ENCODE results near the gene SRGAP1. TPM values are rescaled to one million over a fixed set of nuclear protein-coding genes. Genes with fewer than 3 reads are reported as not detected.

Gene SRGAP1
- polyA plus RNA-seq, 1 donor from 2014 or later = not detected

DNA sequence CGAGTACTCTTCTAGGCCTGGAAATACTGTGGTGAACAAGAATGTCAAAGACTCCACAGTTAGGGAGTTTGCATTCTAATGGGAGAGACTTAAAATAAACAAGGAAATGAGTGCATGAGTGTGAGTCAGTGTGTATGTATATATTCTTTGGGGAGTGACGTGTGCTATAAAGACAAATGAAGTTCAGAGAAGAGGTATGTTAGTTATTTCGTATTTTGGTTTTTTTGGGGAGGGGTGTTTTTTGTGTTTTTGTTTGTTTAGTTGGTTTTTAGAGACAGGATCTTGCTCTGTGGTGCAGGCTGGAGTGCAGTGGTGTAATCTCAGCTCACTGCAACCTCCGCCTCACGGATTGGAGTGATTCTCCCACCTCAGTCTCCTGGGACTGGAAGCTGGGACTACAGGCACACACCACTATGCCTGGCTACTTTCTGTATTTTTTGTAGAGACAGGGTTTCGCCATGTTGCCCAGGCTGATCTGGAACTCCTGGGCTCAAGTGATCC, 74.3 kb downstream of the SRGAP1 start:
- Mint-ChIP-seq H3K9me3 (no peaks in the 10 kb centered on the region), H3K4me1 (peaks cover 0 to 5% (median 0%) of the 10 kb centered on the region in 3 donors), H3K4me3 (no peak overlapping the region), H3K27me3 (no peaks in the 10 kb centered on the region), H3K36me3 (no peaks in the 10 kb centered on the region), H3K27ac (no peak overlapping the region)

DNA sequence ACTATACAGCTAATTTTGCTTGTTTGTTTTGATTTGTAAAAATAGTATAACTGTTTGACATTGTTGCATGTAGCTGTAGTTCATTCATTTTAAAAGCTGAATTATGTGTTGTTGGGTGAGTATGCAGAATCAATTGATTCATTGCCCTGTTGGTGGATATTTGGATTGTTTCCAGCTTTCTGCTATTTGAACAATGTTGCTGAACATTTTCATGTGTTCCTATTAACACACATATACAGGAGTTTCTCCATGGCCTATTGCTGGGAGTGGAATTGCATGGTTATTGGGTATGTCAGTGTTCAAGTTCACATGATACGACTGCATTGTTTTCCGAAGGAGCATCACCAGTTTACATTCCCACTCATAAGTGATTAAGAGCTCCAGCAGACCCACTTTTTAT, 75.3 kb downstream of the SRGAP1 start:
- H3K27ac Mint-ChIP-seq = peak overlapping the region in 1 of 3 donors; percentile 20
- H3K4me1 Mint-ChIP-seq = peaks cover 0 to 5% (median 0%) of the 10 kb centered on the region in 3 donors
- H3K36me3 Mint-ChIP-seq = no peaks in the 10 kb centered on the region
- no peaks in the 10 kb centered on the region for H3K27me3 Mint-ChIP-seq
- H3K9me3 Mint-ChIP-seq = no peaks in the 10 kb centered on the region
- H3K4me3 Mint-ChIP-seq = no peak overlapping the region

DNA sequence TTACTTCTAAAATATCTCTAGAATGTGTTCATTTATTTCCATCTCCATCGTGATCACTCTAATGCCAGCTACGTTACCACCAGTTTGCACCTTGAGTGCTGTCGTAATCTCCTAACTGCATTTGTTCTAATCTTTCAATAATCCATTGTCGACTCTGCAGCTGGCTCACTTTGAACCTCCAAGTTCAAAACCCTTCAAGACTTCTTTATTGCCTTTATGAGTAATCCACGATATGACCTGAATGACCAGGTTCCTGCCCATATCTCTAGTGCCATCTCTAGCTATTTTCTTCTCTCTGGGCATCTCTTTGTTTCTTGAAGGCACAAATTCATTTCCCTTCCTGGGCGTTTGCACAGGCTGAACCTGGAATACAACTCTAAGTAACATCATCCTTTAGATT, 76.7 kb downstream of the SRGAP1 start:
- no peaks in the 10 kb centered on the region for H3K27me3 Mint-ChIP-seq
- H3K4me3 Mint-ChIP-seq = no peak overlapping the region
- no peaks in the 10 kb centered on the region for H3K9me3 Mint-ChIP-seq
- peaks cover 0 to 5% (median 0%) of the 10 kb centered on the region in 3 donors for H3K4me1 Mint-ChIP-seq
- H3K27ac Mint-ChIP-seq = no peak overlapping the region
- no peaks in the 10 kb centered on the region for H3K36me3 Mint-ChIP-seq

DNA sequence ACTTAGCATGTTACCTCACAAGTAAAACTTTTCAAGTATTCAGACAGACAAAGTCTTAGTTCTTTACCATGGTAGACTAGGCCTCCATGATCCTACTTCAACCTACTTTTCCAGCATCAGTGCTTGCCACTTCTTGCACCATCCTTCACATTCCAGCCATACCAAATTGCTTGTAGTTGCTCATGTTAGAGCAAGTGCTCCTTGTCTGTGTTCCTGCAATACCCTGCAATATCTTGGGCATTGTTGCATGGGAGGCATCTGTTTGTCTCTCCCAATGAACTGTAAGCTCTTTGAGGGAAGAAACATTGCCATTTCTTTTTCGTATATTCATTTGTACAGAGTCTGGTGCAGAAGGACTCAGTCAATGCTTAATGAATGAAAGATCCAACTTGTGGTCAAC, 78.0 kb downstream of the SRGAP1 start:
- H3K27ac Mint-ChIP-seq = no peak overlapping the region
- no peaks in the 10 kb centered on the region for H3K9me3 Mint-ChIP-seq
- no peak overlapping the region for H3K4me3 Mint-ChIP-seq
- peaks cover 0 to 5% (median 0%) of the 10 kb centered on the region in 3 donors for H3K4me1 Mint-ChIP-seq
- H3K27me3 Mint-ChIP-seq = no peaks in the 10 kb centered on the region
- no peaks in the 10 kb centered on the region for H3K36me3 Mint-ChIP-seq

DNA sequence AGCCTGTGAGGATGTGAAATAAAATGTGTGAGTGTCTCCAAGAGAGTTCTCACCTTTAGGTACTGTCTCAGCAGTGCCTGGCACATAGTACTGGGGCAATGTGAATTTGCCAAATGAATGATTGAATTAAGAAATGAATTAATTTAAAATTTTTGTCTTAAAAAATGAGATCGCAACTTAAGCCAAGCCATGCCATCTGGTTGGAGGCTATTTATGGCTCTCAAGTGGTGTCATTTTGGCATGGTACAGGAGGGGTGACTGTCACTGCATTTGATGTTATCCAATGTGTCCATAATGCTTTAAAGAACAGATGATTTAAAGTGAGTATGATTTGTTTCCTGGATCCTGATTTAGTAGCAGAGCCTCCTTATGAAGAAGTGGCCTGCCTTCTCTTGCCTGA, 80.3 kb downstream of the SRGAP1 start:
- peaks cover 5% of the 10 kb centered on the region for H3K27me3 Mint-ChIP-seq
- no peak overlapping the region for H3K27ac Mint-ChIP-seq
- H3K4me3 Mint-ChIP-seq = no peak overlapping the region
- no peaks in the 10 kb centered on the region for H3K36me3 Mint-ChIP-seq
- no peaks in the 10 kb centered on the region for H3K9me3 Mint-ChIP-seq
- H3K4me1 Mint-ChIP-seq = no peaks in the 10 kb centered on the region

DNA sequence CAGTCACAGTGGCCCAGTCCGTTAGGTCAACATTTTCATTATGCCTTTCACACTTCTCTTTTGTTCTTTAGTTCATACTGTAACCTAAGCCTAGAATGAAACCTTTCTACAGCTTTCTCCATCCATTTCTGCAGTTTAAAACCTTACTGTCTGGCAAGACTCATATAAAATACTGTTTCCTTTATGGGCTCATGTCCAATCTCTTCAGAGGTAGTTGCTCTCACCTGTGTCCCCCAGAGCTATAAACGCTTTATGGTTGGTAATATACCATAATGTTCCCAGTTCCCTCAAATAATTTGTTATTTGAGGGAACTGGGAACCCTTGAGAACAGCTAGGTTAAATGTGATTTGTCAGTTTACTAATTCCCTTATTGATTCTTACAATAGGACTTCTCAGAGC, 83.0 kb downstream of the SRGAP1 start:
- Mint-ChIP-seq H3K4me3 (no peak overlapping the region), H3K9me3 (no peaks in the 10 kb centered on the region), H3K27ac (no peak overlapping the region), H3K27me3 (peaks cover 10% of the 10 kb centered on the region), H3K36me3 (no peaks in the 10 kb centered on the region), H3K4me1 (no peaks in the 10 kb centered on the region)

DNA sequence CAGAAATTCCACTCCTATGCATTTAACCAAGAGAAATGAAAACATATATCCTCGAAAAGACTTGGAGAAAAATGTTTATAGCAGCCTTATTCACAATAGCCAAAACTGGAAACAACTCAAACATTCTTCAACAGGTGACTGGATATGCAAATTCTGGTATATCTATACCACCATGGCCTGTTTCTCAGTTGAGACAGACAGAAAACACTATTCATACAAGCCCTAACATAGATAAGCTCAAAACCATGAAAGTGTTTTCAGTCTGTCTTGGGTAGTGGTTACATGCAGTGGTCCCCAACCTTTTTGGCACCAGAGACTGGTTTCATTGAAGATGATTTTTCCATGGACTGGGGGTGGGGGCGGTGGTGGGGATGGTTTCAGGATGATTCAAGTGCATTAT, 83.8 kb downstream of the SRGAP1 start:
- Mint-ChIP-seq H3K4me1 (no peaks in the 10 kb centered on the region), H3K27me3 (peaks cover 10% of the 10 kb centered on the region), H3K27ac (no peak overlapping the region), H3K36me3 (no peaks in the 10 kb centered on the region), H3K9me3 (no peaks in the 10 kb centered on the region), H3K4me3 (no peak overlapping the region)

DNA sequence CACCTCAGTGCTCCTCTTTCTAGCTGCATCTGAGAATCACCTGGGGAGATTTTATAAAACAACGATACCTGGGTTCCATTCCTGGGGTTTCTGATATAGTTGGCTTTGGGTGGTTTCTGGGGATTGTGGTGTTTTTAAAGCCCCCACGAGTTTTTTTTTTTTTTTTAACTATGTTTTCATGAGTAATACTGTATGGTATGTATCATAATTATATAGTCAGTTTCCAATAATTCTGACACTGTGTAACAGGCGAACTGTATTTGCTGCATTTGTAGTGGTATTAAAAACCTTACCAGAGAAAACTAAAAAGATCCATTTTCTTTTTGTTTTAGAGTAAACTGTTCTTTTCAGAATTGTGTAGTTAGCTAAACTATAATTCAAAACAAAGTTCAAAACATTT, 84.9 kb downstream of the SRGAP1 start:
- Mint-ChIP-seq H3K4me3 (no peak overlapping the region), H3K27me3 (peaks cover 10% of the 10 kb centered on the region), H3K27ac (no peak overlapping the region), H3K9me3 (no peaks in the 10 kb centered on the region), H3K36me3 (no peaks in the 10 kb centered on the region), H3K4me1 (no peaks in the 10 kb centered on the region)

DNA sequence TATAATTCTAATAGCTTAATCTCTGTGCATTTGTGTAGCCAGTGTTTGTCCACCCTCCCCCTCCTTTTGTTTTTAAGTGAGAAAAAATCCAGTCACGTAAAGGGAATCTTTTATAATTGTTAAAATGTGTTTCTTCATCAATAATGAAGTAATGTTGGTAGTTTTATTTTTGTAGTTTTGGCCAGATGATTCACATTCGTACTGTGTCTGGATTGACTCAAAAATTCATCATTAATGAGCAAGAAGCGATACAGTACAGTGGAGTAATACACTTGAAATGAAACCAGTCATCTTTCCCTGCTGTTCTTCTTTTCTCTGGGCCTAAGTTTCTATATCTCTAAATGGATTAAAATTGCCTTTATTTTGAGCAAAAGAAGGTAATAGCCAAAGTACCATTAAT, 86.5 kb downstream of the SRGAP1 start:
- Mint-ChIP-seq H3K4me1 (no peaks in the 10 kb centered on the region), H3K27me3 (peaks cover 10% of the 10 kb centered on the region)

DNA sequence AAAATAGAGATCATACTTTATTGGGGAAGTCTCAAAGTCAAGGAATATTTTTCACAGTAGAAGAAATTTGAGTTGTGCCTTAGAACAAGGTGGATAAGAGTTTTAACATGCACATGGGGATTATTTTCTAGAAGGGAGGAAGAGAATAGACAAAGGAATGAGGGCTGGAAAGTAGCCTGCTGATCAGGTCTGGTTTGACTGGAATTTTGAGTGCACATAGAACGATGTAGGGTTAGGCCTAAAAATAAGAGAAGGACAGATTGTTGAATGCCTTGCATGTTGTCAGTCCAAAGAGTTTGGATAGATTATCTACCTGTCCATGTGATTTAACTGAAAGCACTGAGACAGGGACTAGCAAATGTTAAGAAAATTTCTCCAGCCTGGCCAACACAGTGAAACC, 87.2 kb downstream of the SRGAP1 start:
- H3K4me3 Mint-ChIP-seq = no peak overlapping the region
- H3K27me3 Mint-ChIP-seq = peaks cover 10% of the 10 kb centered on the region
- no peak overlapping the region for H3K27ac Mint-ChIP-seq
- H3K4me1 Mint-ChIP-seq = no peaks in the 10 kb centered on the region
- H3K36me3 Mint-ChIP-seq = peaks cover 2% of the 10 kb centered on the region
- no peaks in the 10 kb centered on the region for H3K9me3 Mint-ChIP-seq

More for the DNA sequence above, 86.5 kb downstream of the SRGAP1 start:
- Mint-ChIP-seq H3K36me3 (peaks cover 2% of the 10 kb centered on the region), H3K9me3 (no peaks in the 10 kb centered on the region), H3K27ac (no peak overlapping the region), H3K4me3 (no peak overlapping the region)

DNA sequence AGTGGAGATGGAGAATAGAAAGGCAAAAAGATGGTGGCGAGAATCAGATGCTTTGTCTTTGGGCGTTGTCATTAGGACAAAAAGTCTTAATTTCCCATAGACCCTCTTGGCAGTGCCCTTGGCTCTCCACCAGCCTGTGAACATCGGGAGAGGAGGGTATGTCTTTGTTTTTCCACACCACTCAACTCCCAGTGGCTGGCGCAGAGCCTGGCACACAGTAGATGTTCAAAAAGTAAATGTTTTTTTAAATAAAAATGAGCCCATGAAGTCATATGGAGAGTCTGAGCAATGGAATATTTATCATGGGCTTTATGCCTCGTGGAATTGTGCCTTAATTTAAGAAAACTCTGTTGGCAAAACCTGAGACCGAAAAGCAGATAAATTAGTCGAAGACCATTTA, 90.4 kb downstream of the SRGAP1 start:
- Mint-ChIP-seq H3K36me3 (peaks cover 2% of the 10 kb centered on the region), H3K9me3 (no peaks in the 10 kb centered on the region), H3K27ac (no peak overlapping the region), H3K4me3 (no peak overlapping the region), H3K27me3 (peaks cover 4% of the 10 kb centered on the region), H3K4me1 (no peaks in the 10 kb centered on the region)

DNA sequence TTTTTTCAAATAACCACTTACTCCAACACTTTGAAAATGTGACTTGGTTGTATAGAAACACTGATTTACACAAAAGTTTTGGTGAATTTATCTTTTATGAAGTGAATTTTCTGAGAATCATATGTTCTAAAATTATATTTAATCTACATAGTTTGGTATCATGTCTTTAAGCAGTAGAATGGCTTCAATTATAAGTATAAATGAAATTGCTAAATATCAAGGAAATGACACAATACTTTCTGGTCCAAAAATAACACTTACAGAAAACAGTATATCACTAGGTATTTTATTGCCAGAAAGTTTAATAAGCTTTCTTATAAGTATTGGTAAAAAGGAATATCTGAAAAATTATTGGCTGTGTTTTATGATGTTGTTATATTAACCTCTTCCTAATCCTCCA, 90.9 kb downstream of the SRGAP1 start:
- peaks cover 2% of the 10 kb centered on the region for H3K36me3 Mint-ChIP-seq
- no peaks in the 10 kb centered on the region for H3K9me3 Mint-ChIP-seq
- no peak overlapping the region for H3K4me3 Mint-ChIP-seq
- H3K27me3 Mint-ChIP-seq = peaks cover 4% of the 10 kb centered on the region
- no peak overlapping the region for H3K27ac Mint-ChIP-seq
- H3K4me1 Mint-ChIP-seq = no peaks in the 10 kb centered on the region

DNA sequence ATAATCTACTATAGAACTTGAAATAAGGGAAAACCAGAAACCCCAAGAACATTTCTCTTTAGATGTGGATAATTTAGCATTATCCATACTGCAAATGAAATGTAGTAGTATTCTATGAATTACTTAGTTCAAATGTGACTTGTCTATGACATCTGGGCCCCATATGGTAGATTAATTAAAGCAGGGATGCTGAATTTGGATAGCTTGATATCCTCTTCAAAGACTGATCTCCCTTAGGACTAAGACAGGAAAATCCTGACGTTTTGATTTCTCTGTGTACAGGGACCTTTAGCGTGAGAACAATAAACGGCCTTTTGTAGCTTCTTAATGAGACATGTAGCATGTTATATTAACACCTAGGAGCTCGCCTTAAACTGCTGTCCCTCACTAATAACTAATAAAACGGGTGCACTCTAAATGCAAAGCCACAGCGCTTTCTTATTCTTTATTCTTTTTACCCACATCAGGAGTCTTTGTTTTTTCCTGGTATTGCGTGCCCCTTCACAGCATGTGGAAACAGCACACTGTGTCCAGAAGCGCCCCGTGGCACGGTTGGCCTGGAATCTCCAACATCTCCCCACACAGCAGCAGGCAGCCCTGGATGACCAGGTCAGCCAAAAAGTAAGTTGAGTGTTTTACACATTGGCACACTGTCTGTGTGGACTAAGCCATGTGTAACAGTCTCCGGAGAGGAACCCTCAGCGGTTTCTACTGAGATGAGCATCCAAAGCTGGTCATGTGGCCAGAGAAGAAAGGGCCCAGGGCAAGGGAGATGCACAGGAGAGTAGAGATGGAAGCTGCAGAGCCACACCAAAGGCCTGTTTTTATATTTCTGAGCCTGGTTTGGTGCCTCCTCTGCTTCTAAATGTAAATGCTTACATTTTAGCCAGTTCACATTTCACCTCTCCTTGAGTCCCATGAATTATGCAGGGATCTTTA, 93.1 kb downstream of the SRGAP1 start:
- H3K36me3 Mint-ChIP-seq = peaks cover 2% of the 10 kb centered on the region
- H3K27me3 Mint-ChIP-seq = no peaks in the 10 kb centered on the region

DNA sequence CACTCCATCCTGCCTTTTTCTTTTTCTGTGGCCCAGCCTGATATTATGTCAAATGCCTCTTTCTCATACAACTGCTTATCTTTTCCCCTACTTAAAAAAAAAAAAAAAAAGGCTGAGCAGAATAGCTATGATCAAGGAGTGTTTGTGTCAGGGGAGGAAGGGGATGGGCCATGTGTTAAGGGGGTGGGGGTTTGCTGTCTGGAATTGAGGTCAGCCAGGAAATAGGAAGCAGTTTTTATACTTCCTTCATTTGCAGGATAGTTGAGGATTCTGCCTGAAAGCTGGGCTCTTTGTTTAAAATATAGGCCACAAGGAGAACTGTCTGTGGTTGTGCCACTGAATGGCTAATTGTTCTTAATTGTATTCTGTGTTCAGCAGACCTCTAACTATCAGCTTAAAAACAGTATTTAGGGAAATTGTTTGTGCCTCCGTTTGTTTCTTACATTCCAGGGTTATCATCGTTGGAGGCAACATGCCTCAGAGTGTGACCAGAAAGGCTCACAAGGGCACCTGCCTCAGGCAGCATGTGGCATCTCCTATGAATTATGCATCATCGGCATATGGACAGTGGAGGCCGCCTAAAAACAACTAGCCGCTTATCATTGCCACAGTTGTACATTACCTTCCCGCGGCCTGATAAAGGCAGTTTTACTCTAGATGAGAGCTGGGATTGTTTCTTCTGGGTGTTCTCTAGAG, 96.0 kb downstream of the SRGAP1 start:
- no peaks in the 10 kb centered on the region for H3K27me3 Mint-ChIP-seq
- no peaks in the 10 kb centered on the region for H3K9me3 Mint-ChIP-seq
- no peak overlapping the region for H3K27ac Mint-ChIP-seq
- no peak overlapping the region for H3K4me3 Mint-ChIP-seq
- H3K36me3 Mint-ChIP-seq = peaks cover 2% of the 10 kb centered on the region
- peaks cover 0 to 1% (median 0%) of the 10 kb centered on the region in 3 donors for H3K4me1 Mint-ChIP-seq

More for the DNA sequence above, 93.1 kb downstream of the SRGAP1 start:
- H3K9me3 Mint-ChIP-seq = no peaks in the 10 kb centered on the region
- H3K27ac Mint-ChIP-seq = no peak overlapping the region
- H3K4me1 Mint-ChIP-seq = no peaks in the 10 kb centered on the region
- H3K4me3 Mint-ChIP-seq = no peak overlapping the region

DNA sequence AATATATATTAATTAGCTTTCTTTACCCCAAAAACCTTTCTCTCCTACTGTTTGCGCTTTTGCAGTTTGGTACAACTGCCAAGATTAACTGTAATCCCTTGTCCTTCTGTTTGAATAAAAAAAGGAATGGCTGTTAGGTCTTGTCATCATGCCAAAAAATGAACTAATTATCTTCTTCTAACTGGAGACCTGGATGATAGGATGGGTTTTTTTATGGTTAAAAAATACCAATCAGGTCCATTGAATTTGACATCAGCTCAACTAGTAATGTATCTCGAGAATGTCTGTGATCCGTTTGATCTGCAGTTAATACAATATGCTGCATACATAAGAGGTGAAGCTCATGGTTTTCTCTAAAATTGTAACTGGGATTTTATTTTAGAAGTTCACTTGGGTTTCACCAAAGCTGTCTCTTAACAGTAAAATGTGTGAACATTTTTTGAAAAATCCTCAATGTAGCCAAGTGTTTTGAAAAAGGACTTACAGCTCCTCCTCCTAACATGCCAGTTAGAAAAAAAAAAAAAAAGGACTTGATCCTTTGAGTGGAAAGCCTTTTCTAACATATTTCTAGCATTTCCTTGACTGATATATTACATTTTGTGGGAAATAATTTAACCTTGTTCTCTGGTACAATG, 96.8 kb downstream of the SRGAP1 start:
- Mint-ChIP-seq H3K4me3 (no peak overlapping the region), H3K27ac (no peak overlapping the region), H3K9me3 (no peaks in the 10 kb centered on the region), H3K36me3 (no peaks in the 10 kb centered on the region), H3K4me1 (peaks cover 0 to 1% (median 0%) of the 10 kb centered on the region in 3 donors), H3K27me3 (no peaks in the 10 kb centered on the region)

All from IgD-negative memory B cell (primary cell).